ENCODE measurements around the gene MACF1.

- TF ChIP-seq CTCF (IDR thresholded peaks at IDR 0.05; ENCODE audit: insufficient read depth, low read depth, low read length): no peak
- no peak for TF ChIP-seq EZH2 (IDR thresholded peaks at IDR 0.05; ENCODE audit: insufficient read depth, low read length)
Observed at GRCh38 chr1:39420493-39420892, 216.0 kb downstream of the MACF1 start.
